ENCODE data around the gene MEX3D.

- TF ChIP-seq TAF1 (IDR thresholded peaks at IDR 0.05; ENCODE audit: low read depth), result no peak
- no peak for TF ChIP-seq FOXM1 (IDR thresholded peaks at IDR 0.05; ENCODE audit: borderline replicate concordance, low read depth)
- TF ChIP-seq EP300 (IDR thresholded peaks at IDR 0.05; ENCODE audit: borderline replicate concordance), result no peak
- no peak for TF ChIP-seq RAD21 (IDR thresholded peaks at IDR 0.05; ENCODE audit: low read depth)
- TF ChIP-seq EGR1 (IDR thresholded peaks at IDR 0.05), result no peak
- no peak for TF ChIP-seq TEAD4 (IDR thresholded peaks at IDR 0.05)
- TF ChIP-seq, protein P1, sequence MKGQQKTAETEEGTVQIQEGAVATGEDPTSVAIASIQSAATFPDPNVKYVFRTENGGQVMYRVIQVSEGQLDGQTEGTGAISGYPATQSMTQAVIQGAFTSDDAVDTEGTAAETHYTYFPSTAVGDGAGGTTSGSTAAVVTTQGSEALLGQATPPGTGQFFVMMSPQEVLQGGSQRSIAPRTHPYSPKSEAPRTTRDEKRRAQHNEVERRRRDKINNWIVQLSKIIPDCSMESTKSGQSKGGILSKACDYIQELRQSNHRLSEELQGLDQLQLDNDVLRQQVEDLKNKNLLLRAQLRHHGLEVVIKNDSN (IDR thresholded peaks at IDR 0.05), result no peak
These were observed 13.2 kb downstream of the MEX3D start for GRCh38 chr19:1554968-1555367.

Measured in Ishikawa (cell line).